Mesothelial cell of epicardium (in vitro differentiated cells): ENCODE data around the gene RAC3. TPM values are rescaled to one million over a fixed set of nuclear protein-coding genes. Genes with fewer than 3 reads are reported as not detected.

ENCODE experiments used
- DNase-seq, 2 experiments: peaks; one replicate each; pipeline ENCODE4 v3.0.0; 2021; ENCODE audit warnings: low spot score in 2 of 2; ENCODE audit not compliant: unreplicated experiment in 2 of 2
- H3K27ac Mint-ChIP-seq: 2 replicates; pipeline ENCODE4 v1.8.0; 2021; ENCODE audit warnings: mixed read lengths
- H3K27me3 Mint-ChIP-seq: 2 replicates; pipeline ENCODE4 v1.8.0; 2021; ENCODE audit warnings: low read depth, mixed read lengths
- H3K36me3 Mint-ChIP-seq: 2 replicates; pipeline ENCODE4 v1.8.0; 2021; ENCODE audit warnings: mixed read lengths
- H3K4me1 Mint-ChIP-seq: 2 replicates; pipeline ENCODE4 v1.8.0; 2021; ENCODE audit warnings: mixed read lengths
- H3K4me3 Mint-ChIP-seq: 2 replicates; pipeline ENCODE4 v1.8.0; 2021; ENCODE audit warnings: mild to moderate bottlenecking, moderate library complexity, mixed read lengths
- H3K9me3 Mint-ChIP-seq: 2 replicates; pipeline ENCODE4 v1.8.0; 2021; ENCODE audit warnings: mixed read lengths
- CTCF ChIP-seq: fragments of 200-600 bp; sonication (generic); IDR thresholded peaks from one replicate; pipeline ENCODE4 v1.5.0; 2021; ENCODE audit warnings: antibody characterized with exemption; ENCODE audit not compliant: unreplicated experiment
- total RNA-seq: library from RNA; stranded (reverse); gene quantifications from 3 replicates; pipeline ENCODE4 v1.2.1, GENCODE V29; 2021

RAC3 gene
- total RNA-seq, 1 donor from 2014 or later = 34.6 TPM

GRCh38 chr17:81998691-81999438 lies 32.6 kb upstream of the RAC3 start:
- Mint-ChIP-seq H3K36me3 (peaks cover 6% of the 10 kb centered on the region), H3K9me3 (no peaks in the 10 kb centered on the region), H3K4me3 (no peak overlapping the region), H3K4me1 (peaks cover 17% of the 10 kb centered on the region), H3K27ac (no peak overlapping the region), H3K27me3 (no peaks in the 10 kb centered on the region)
- DNase-seq = no peak
- no peak for TF ChIP-seq CTCF

GRCh38 chr17:81999587-81999975 lies 31.9 kb upstream of the RAC3 start:
- Mint-ChIP-seq H3K36me3 (peaks cover 6% of the 10 kb centered on the region), H3K27me3 (no peaks in the 10 kb centered on the region), H3K4me3 (no peak overlapping the region), H3K9me3 (no peaks in the 10 kb centered on the region), H3K27ac (no peak overlapping the region), H3K4me1 (peaks cover 18% of the 10 kb centered on the region)
- DNase-seq = no peak
- TF ChIP-seq CTCF = no peak

GRCh38 chr17:81999976-82000802 lies 31.3 kb upstream of the RAC3 start:
- no peak overlapping the region for H3K4me3 Mint-ChIP-seq

GRCh38 chr17:82000803-82001570 lies 30.5 kb upstream of the RAC3 start:
- no peak overlapping the region for H3K4me3 Mint-ChIP-seq
- peaks cover 21% of the 10 kb centered on the region for H3K4me1 Mint-ChIP-seq
- H3K9me3 Mint-ChIP-seq = no peaks in the 10 kb centered on the region
- peaks cover 6% of the 10 kb centered on the region for H3K36me3 Mint-ChIP-seq
- no peaks in the 10 kb centered on the region for H3K27me3 Mint-ChIP-seq
- DNase-seq = no peak
- H3K27ac Mint-ChIP-seq = no peak overlapping the region
- no peak for TF ChIP-seq CTCF

More at GRCh38 chr17:81999976-82000802, 31.3 kb upstream of the RAC3 start:
- DNase-seq = no peak
- no peak for TF ChIP-seq CTCF
- Mint-ChIP-seq H3K36me3 (peaks cover 6% of the 10 kb centered on the region), H3K9me3 (no peaks in the 10 kb centered on the region), H3K4me1 (peaks cover 18% of the 10 kb centered on the region), H3K27me3 (no peaks in the 10 kb centered on the region), H3K27ac (no peak overlapping the region)

GRCh38 chr17:82001571-82002056 lies 29.9 kb upstream of the RAC3 start:
- peaks cover 5% of the 10 kb centered on the region for H3K36me3 Mint-ChIP-seq
- H3K4me3 Mint-ChIP-seq = no peak overlapping the region
- peaks cover 27% of the 10 kb centered on the region for H3K4me1 Mint-ChIP-seq
- DNase-seq = no peak
- TF ChIP-seq CTCF = no peak
- no peaks in the 10 kb centered on the region for H3K9me3 Mint-ChIP-seq
- no peaks in the 10 kb centered on the region for H3K27me3 Mint-ChIP-seq
- H3K27ac Mint-ChIP-seq = no peak overlapping the region
